Adrenal gland (tissue), 12 donors: ENCODE data around the gene SCML1. TPM values are rescaled to one million over a fixed set of nuclear protein-coding genes. Genes with fewer than 3 reads are reported as not detected.

ENCODE experiments used
- DNase-seq, 7 donors: peaks; one replicate each; pipeline ENCODE4 v3.0.0-alpha.2; 2019 to 2020
- H3K27ac ChIP-seq, 5 donors: fragments of 200-600 bp; sonication (generic) in 4 of 5; 1 replicate in 3 of 5; 2 replicates in 2 of 5; pipeline versions ENCODE4 v1.5.1 to v1.8.0; 2016 to 2020; ENCODE audit warnings: mild to moderate bottlenecking in 1 of 5
- H3K27me3 ChIP-seq: fragments of 200-600 bp; 2 replicates; pipeline ENCODE4 v1.8.0; 2021
- H3K36me3 ChIP-seq, 2 donors: fragments of 200-600 bp; replicated peaks in 1 of 2; 1 replicate in 1 of 2; 2 replicates in 1 of 2; pipeline versions ENCODE4 v1.5.1 to v1.8.0; 2018 to 2022
- H3K4me1 ChIP-seq, 2 donors: fragments of 200-600 bp; replicated peaks in 1 of 2; 1 replicate in 1 of 2; 2 replicates in 1 of 2; pipeline versions ENCODE4 v1.5.1 to v1.8.0; 2018 to 2021
- H3K4me3 ChIP-seq, 4 donors: fragments of 200-600 bp; sonication (generic) in 3 of 4; one replicate each; pipeline ENCODE4 v1.5.1; 2016 to 2018
- H3K9me3 ChIP-seq, 3 donors: fragments of 200-600 bp; sonication (generic) in 1 of 3; replicated peaks in 1 of 3; 1 replicate in 2 of 3; 2 replicates in 1 of 3; pipeline versions ENCODE4 v1.5.1 to v1.8.0; 2016 to 2021
- CTCF ChIP-seq, 6 experiments: fragments of 450-650 bp in 4 of 6; fragments of 200-600 bp in 2 of 6; sonication (generic) in 1 of 6; IDR thresholded peaks; 1 replicate in 5 of 6; 2 replicates in 1 of 6; pipeline versions ENCODE4 v1.5.1 to v1.8.0; 2016 to 2021; ENCODE audit warnings: antibody characterized with exemption in 6 of 6, mild to moderate bottlenecking in 2 of 6, moderate library complexity in 1 of 6
- POLR2A ChIP-seq, 2 donors: fragments of 450-650 bp; IDR thresholded peaks; one replicate each; pipeline ENCODE4 v1.6.1; 2017; ENCODE audit warnings: antibody characterized with exemption in 2 of 2, mild to moderate bottlenecking in 2 of 2, moderate library complexity in 1 of 2
- WGBS, 4 donors: extraction: QIAGEN DNeasy Blood & Tissue Kit in 2 of 4; methylation state at CpG; one replicate each; pipeline versions ENCODE4 v1.1.5 to v1.1.7; 2013 to 2017; 5-methylcytosine and 5-hydroxymethylcytosine counted together
- intact Hi-C, 2 donors: fragments of 100-400 bp; cut with DNase I; formaldehyde crosslinking; loops; one replicate each; pipeline versions ENCODE4 v1.14.1 to v1.15.0; 2022 to 2023
- polyA plus RNA-seq, 3 donors: library from polyadenylated mRNA; stranded (reverse); fragments of 200-250 nt in 2 of 3; fragments of 350-450 nt in 1 of 3; fragmentation: Illumina TruSeq in 1 of 3; extraction: RNeasy Lipid Tissue Mini Kit (QIAGEN cat#74804) in 1 of 3; gene quantifications; one replicate each; pipeline ENCODE4 v1.2.3, GENCODE V29; 2013 to 2014
- total RNA-seq, 9 donors: library from RNA; depleted of rRNA in 4 of 9; stranded (reverse); fragments of >200 nt in 4 of 9; fragments of 120-200 nt in 1 of 9; fragmentation: NEBNext Ultra II Directional in 1 of 9; extraction: Animal tissue kit (Norgen Biotek cat#: 25700) in 1 of 9; gene quantifications; one replicate each; pipeline versions ENCODE4 v1.1.0 to v1.2.4, GENCODE V29; 2013 to 2023
- donor health status: healthy with polysubstance abuse.
- donor health status: Bipolar disorder and iron deficiency.
- donor health status: DM: yes; HTN: yes; CAD: no.
- donor health status: DM: no; HTN: no; CAD: no.
- donor health status: DM: no; HTN: no; CAD: no.
- donor health status: DM: yes; HTN: yes; CAD: no.

Gene SCML1
- total and polyA plus RNA-seq, 12 donors: 5.4 to 41.2 (median 15.9) TPM

DNA sequence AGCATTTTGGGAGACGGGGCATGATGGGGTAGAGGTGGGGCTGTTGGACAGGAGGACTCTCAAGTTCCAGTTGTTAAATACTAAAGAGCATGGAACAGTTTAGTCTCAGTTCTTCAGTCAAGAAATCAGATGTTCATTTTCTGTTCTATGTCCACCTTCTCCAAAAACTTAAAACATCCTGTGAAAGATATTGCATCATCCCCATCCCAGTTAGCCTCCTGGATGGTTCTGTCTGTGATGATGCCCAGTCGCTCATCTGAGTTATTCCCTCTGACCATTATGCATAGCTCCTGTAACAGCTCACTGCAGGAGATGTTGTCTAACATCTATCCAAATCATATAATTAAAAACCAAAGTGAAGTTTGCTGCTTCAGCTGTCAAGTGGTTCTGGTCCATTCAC, 32.1 kb upstream of the SCML1 start:
- DNase-seq: no peak
- 82 to 100% (median 90%) methylated on average over 2 of the region's 2 CpGs for WGBS, 4 donors
- H3K4me1 ChIP-seq: no peaks in the 10 kb centered on the region
- H3K36me3 ChIP-seq: no peaks in the 10 kb centered on the region
- H3K27ac ChIP-seq: no peak overlapping the region
- no peaks in the 10 kb centered on the region for H3K27me3 ChIP-seq
- H3K9me3 ChIP-seq: no peaks in the 10 kb centered on the region
- TF ChIP-seq POLR2A (IDR thresholded peaks at IDR 0.05) (no peak), CTCF (IDR thresholded peaks at IDR 0.05) (no peak)
- intact Hi-C loops: no loop called here
- no peak overlapping the region for H3K4me3 ChIP-seq

- WGBS, 4 donors: 82 to 98% (median 91%) methylated on average over 3 to 4 of the region's 4 CpGs
- Histone ChIP-seq H3K4me3 (no peak overlapping the region), H3K27me3 (no peaks in the 10 kb centered on the region), H3K9me3 (no peaks in the 10 kb centered on the region), H3K27ac (no peak overlapping the region), H3K4me1 (no peaks in the 10 kb centered on the region), H3K36me3 (no peaks in the 10 kb centered on the region)
- DNase-seq: peak in 2 of 7 donors; percentile 10 to 25
- TF ChIP-seq POLR2A (IDR thresholded peaks at IDR 0.05) (no peak), CTCF (IDR thresholded peaks at IDR 0.05) (no peak)
- intact Hi-C loops: no loop called here
Measured at GRCh38 chrX:17706676-17707075, 30.6 kb upstream of the SCML1 start.

GRCh38 chrX:17707731-17708130, 29.6 kb upstream of the SCML1 start:
- DNase-seq: no peak
- Histone ChIP-seq H3K27ac (no peak overlapping the region), H3K27me3 (no peaks in the 10 kb centered on the region), H3K4me1 (no peaks in the 10 kb centered on the region), H3K4me3 (no peak overlapping the region), H3K9me3 (no peaks in the 10 kb centered on the region), H3K36me3 (no peaks in the 10 kb centered on the region)
- intact Hi-C loops: no loop called here
- TF ChIP-seq POLR2A (IDR thresholded peaks at IDR 0.05) (no peak), CTCF (IDR thresholded peaks at IDR 0.05) (no peak)
- WGBS, 4 donors: 81 to 99% (median 89%) methylated on average over 3 of the region's 3 CpGs

GRCh38 chrX:17710871-17711301, 26.4 kb upstream of the SCML1 start:
- no peaks in the 10 kb centered on the region for H3K4me1 ChIP-seq
- no peaks in the 10 kb centered on the region for H3K27me3 ChIP-seq
- WGBS, 4 donors: 65 to 92% (median 73%) methylated on average over 1 of the region's 1 CpG
- DNase-seq: no peak
- no peak overlapping the region for H3K27ac ChIP-seq
- no peak overlapping the region for H3K4me3 ChIP-seq
- H3K36me3 ChIP-seq: no peaks in the 10 kb centered on the region
- TF ChIP-seq POLR2A (IDR thresholded peaks at IDR 0.05) (no peak), CTCF (IDR thresholded peaks at IDR 0.05) (no peak)
- H3K9me3 ChIP-seq: no peaks in the 10 kb centered on the region
- intact Hi-C loops: no loop called here
